ENCODE results near the gene FAM131A. TPM values are rescaled to one million over a fixed set of nuclear protein-coding genes. Genes with fewer than 3 reads are reported as not detected.

The FAM131A gene
- total and polyA plus RNA-seq, 2 of the 4 experiments (the other 2 are of a cell fraction): 10.8 to 19.5 TPM

DNA sequence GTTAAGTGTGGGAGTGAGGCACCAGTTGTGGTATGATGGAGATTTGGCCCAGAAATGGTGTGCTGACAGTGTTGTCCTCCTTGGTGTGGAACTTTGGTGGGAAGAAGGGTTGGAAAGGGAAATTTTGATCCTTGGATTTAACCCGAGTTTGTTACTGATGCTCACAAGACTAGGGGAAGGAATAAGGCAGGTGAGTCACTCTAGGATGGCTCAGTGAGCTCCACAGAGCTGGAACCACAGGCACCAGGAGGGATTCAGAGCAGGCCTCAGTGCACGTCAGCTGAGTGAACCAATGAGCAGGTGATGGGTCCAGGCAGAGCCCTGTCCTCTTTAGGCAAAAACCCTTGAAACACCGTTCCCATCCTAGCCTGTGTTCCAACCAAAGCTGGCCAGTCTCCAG, 53.9 kb downstream of the FAM131A start:
- Histone ChIP-seq H2BK5ac (ENCODE audit: low read depth, low read length, poor library complexity, severe bottlenecking) (no peak overlapping the region), H4K91ac (ENCODE audit: insufficient read depth, low read depth, low read length) (no peak overlapping the region), H2AK5ac (ENCODE audit: low read depth, low read length) (no peak overlapping the region), H3K9me1 (ENCODE audit: insufficient read depth, low read length) (no peaks in the 10 kb centered on the region), H2AFZ (replicated peaks; ENCODE audit: low read length, poor library complexity) (no peak overlapping the region), H3K36me3 (ENCODE audit: control insufficient read depth, insufficient read depth, low read length) (no peaks in the 10 kb centered on the region), H3K18ac (ENCODE audit: low read depth, low read length) (no peak overlapping the region), H3K23ac (ENCODE audit: low read depth, low read length) (no peak overlapping the region), H4K8ac (ENCODE audit: low read depth in 2 of 2, low read length in 2 of 2) (no peak overlapping the region), H3K79me1 (ENCODE audit: low read depth in 1 of 2, low read length in 2 of 2) (no peaks in the 10 kb centered on the region), H2BK15ac (ENCODE audit: low read depth, low read length) (no peak overlapping the region), H3K27ac (ENCODE audit: insufficient read depth, low read length) (no peak overlapping the region), H2BK120ac (ENCODE audit: low read depth, low read length) (no peak overlapping the region), H3K27me3 (ENCODE audit: control insufficient read depth, insufficient read depth, low read length) (peaks cover 65% of the 10 kb centered on the region), H3K56ac (ENCODE audit: extremely low read depth, insufficient read depth, low read length) (no peak overlapping the region), H3K4ac (ENCODE audit: low read depth, low read length) (no peak overlapping the region), H3K4me3 (ENCODE audit: insufficient read depth, low read depth, low read length) (no peak overlapping the region), H3K14ac (replicated peaks; ENCODE audit: low read depth, low read length) (no peak overlapping the region), H3K4me2 (ENCODE audit: low read depth, low read length) (no peak overlapping the region), H3K9ac (ENCODE audit: low read depth, low read length) (no peak overlapping the region), H4K5ac (ENCODE audit: low read depth, low read length) (no peak overlapping the region), H4K20me1 (ENCODE audit: insufficient read depth, low read length) (no peaks in the 10 kb centered on the region), H3K4me1 (ENCODE audit: control insufficient read depth, insufficient read depth, low read length) (no peaks in the 10 kb centered on the region), H3K9me3 (ENCODE audit: control insufficient read depth, insufficient read depth, low read length) (no peaks in the 10 kb centered on the region), H2AK9ac (replicated peaks; ENCODE audit: low read depth, low read length, poor library complexity) (no peak overlapping the region), H2BK20ac (ENCODE audit: low read depth, low read length) (no peak overlapping the region)
- BruUV-seq (replicated peaks): no TSS peak
- DNase-seq (no peak), ATAC-seq (ENCODE audit: low read depth) (no peak)
- no peak for TF ChIP-seq FOS (IDR thresholded peaks at IDR 0.05; ENCODE audit: low read depth, low read length)
- no peak for TF ChIP-seq CEBPB (IDR thresholded peaks at IDR 0.05; ENCODE audit: low read depth, low read length)
- no peak for TF ChIP-seq RCOR1 (IDR thresholded peaks at IDR 0.05; ENCODE audit: insufficient replicate concordance, low read length)
- TF ChIP-seq MXI1 (IDR thresholded peaks at IDR 0.05; ENCODE audit: borderline replicate concordance, low read depth, low read length): no peak
- TF ChIP-seq, protein P1, sequence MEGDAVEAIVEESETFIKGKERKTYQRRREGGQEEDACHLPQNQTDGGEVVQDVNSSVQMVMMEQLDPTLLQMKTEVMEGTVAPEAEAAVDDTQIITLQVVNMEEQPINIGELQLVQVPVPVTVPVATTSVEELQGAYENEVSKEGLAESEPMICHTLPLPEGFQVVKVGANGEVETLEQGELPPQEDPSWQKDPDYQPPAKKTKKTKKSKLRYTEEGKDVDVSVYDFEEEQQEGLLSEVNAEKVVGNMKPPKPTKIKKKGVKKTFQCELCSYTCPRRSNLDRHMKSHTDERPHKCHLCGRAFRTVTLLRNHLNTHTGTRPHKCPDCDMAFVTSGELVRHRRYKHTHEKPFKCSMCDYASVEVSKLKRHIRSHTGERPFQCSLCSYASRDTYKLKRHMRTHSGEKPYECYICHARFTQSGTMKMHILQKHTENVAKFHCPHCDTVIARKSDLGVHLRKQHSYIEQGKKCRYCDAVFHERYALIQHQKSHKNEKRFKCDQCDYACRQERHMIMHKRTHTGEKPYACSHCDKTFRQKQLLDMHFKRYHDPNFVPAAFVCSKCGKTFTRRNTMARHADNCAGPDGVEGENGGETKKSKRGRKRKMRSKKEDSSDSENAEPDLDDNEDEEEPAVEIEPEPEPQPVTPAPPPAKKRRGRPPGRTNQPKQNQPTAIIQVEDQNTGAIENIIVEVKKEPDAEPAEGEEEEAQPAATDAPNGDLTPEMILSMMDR (conservative IDR thresholded peaks at IDR 0.05; ENCODE audit: low read depth, low read length): no peak
- TF ChIP-seq, protein P2, sequence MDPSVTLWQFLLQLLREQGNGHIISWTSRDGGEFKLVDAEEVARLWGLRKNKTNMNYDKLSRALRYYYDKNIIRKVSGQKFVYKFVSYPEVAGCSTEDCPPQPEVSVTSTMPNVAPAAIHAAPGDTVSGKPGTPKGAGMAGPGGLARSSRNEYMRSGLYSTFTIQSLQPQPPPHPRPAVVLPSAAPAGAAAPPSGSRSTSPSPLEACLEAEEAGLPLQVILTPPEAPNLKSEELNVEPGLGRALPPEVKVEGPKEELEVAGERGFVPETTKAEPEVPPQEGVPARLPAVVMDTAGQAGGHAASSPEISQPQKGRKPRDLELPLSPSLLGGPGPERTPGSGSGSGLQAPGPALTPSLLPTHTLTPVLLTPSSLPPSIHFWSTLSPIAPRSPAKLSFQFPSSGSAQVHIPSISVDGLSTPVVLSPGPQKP (IDR thresholded peaks at IDR 0.05; ENCODE audit: borderline replicate concordance, low read depth, low read length): no peak
- TF ChIP-seq, protein P3, sequence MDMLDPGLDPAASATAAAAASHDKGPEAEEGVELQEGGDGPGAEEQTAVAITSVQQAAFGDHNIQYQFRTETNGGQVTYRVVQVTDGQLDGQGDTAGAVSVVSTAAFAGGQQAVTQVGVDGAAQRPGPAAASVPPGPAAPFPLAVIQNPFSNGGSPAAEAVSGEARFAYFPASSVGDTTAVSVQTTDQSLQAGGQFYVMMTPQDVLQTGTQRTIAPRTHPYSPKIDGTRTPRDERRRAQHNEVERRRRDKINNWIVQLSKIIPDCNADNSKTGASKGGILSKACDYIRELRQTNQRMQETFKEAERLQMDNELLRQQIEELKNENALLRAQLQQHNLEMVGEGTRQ (IDR thresholded peaks at IDR 0.05; ENCODE audit: low read depth, low read length): no peak
- TF ChIP-seq MAFK (IDR thresholded peaks at IDR 0.05; ENCODE audit: low read depth, low read length): no peak
- TF ChIP-seq RFX5 (IDR thresholded peaks at IDR 0.05; ENCODE audit: low read depth, low read length): no peak
- no peak for TF ChIP-seq CHD1 (IDR thresholded peaks at IDR 0.05; ENCODE audit: low read depth, low read length)
- TF ChIP-seq POLR2A (IDR thresholded peaks at IDR 0.05; ENCODE audit: low read depth, low read length): no peak
- no peak for TF ChIP-seq BHLHE40 (IDR thresholded peaks at IDR 0.05; ENCODE audit: low read depth, low read length)
- no peak for TF ChIP-seq SMC3 (IDR thresholded peaks at IDR 0.05; ENCODE audit: low read depth, low read length)
- TF ChIP-seq RAD21 (IDR thresholded peaks at IDR 0.05; ENCODE audit: low read length): no peak
- no peak for TF ChIP-seq NFE2L2 (IDR thresholded peaks at IDR 0.05; ENCODE audit: low read depth, low read length)
- TF ChIP-seq MAZ (IDR thresholded peaks at IDR 0.05; ENCODE audit: borderline replicate concordance, low read depth, low read length): no peak
- intact Hi-C loops (cut with micrococcal nuclease): no loop called here
- in situ Hi-C loops (cut with MboI; ENCODE audit: low sequenced_read_pairs): no loop called here
- ChIA-PET POLR2A (ENCODE audit: unreplicated experiment) (no interaction called here), CTCF (interaction anchor here (0.8 kb wide), 1 partner anchor 19 kb away, joined by 3 read pairs; no protein-coding TSS in a partner anchor)
- dilution Hi-C loops (cut with HindIII; ENCODE audit: low sequenced_read_pairs, unreplicated experiment): no loop called here
- 83% methylated on average over 2 of the region's 3 CpGs; no CpG with 5 or more reads in 1 of the 2 experiments for WGBS, 2 experiments (ENCODE audit: extremely low coverage in 2 of 2, insufficient read length in 1 of 2)

Measured in IMR-90 (cell line).